Ovary (tissue), 3 donors: Measurements from ENCODE around the gene HSD17B14.

Experiments used
- CTCF ChIP-seq, 3 donors: fragments of 450-650 bp in 2 of 3; fragments of 200-600 bp in 1 of 3; IDR thresholded peaks; one replicate each; pipeline versions ENCODE4 v1.5.1 to v1.8.0; 2016 to 2022; ENCODE audit warnings: antibody characterized with exemption in 3 of 3, mild to moderate bottlenecking in 1 of 3
- EP300 ChIP-seq: sonication (generic); formaldehyde crosslinking; IDR thresholded peaks from one replicate; pipeline ENCODE4 v1.6.1; 2017; ENCODE audit warnings: antibody characterized with exemption
- POLR2A ChIP-seq: fragments of 450-650 bp; IDR thresholded peaks from one replicate; pipeline ENCODE4 v1.6.1; 2017; ENCODE audit warnings: antibody characterized with exemption, mild to moderate bottlenecking, moderate library complexity
- donor health status: DM: no; HTN: no; CAD: no.

- peak in 1 of 3 donors; percentile 7 for TF ChIP-seq CTCF (IDR thresholded peaks at IDR 0.05)
- TF ChIP-seq EP300 = no peak
- peak; percentile 31 for TF ChIP-seq POLR2A
Observed at GRCh38 chr19:48868114-48868886, 32.0 kb upstream of the HSD17B14 start, which contains the start of gene PLEKHA4.
